Upper lobe of left lung (tissue), 6 donors: ENCODE measurements around the gene ISCA2. TPM values are rescaled to one million over a fixed set of nuclear protein-coding genes. Genes with fewer than 3 reads are reported as not detected.

Experiments
- ATAC-seq, 2 donors: fragments of 200-7000 bp; cut with Tn5 transposase; one replicate each; pipeline ENCODE4 v1.9.1; 2022; ENCODE audit warnings: mild to moderate bottlenecking in 2 of 2, moderate library complexity in 2 of 2; ENCODE audit not compliant: low FRiP score in 2 of 2
- DNase-seq, 2 donors: peaks; one replicate each; pipeline ENCODE4 v3.0.0-alpha.2; 2019 to 2020
- H3K27ac ChIP-seq, 4 donors: fragments of 200-600 bp; sonication (generic); one replicate each; pipeline ENCODE4 v1.5.1; 2016 to 2019
- H3K27me3 ChIP-seq, 4 donors: fragments of 200-600 bp; sonication (generic); one replicate each; pipeline ENCODE4 v1.5.1; 2017 to 2019
- H3K36me3 ChIP-seq, 4 donors: fragments of 200-600 bp; sonication (generic); one replicate each; pipeline ENCODE4 v1.5.1; 2016 to 2019
- H3K4me1 ChIP-seq, 4 donors: fragments of 200-600 bp; sonication (generic); one replicate each; pipeline ENCODE4 v1.5.1; 2018 to 2019
- H3K4me3 ChIP-seq, 4 donors: fragments of 200-600 bp; sonication (generic); one replicate each; pipeline ENCODE4 v1.5.1; 2017 to 2019; ENCODE audit warnings: mild to moderate bottlenecking in 2 of 4, moderate library complexity in 1 of 4
- H3K9me3 ChIP-seq, 4 donors: fragments of 200-600 bp; sonication (generic); one replicate each; pipeline ENCODE4 v1.5.1; 2018 to 2019
- EP300 ChIP-seq, 4 donors: sonication (generic); formaldehyde crosslinking; IDR thresholded peaks; one replicate each; pipeline ENCODE4 v1.5.1; 2017; ENCODE audit warnings: antibody characterized with exemption in 4 of 4, control low read depth in 2 of 4
- POLR2A ChIP-seq, 4 donors: fragments of 450-650 bp; IDR thresholded peaks; one replicate each; pipeline ENCODE4 v1.5.1; 2016 to 2017; ENCODE audit warnings: antibody characterized with exemption in 4 of 4, mild to moderate bottlenecking in 2 of 4
- POLR2AphosphoS5 ChIP-seq, 2 donors: sonication (generic); formaldehyde crosslinking; IDR thresholded peaks; one replicate each; pipeline ENCODE4 v1.5.1; 2017; ENCODE audit warnings: antibody characterized with exemption in 2 of 2
- WGBS, 2 donors: methylation state at CpG; one replicate each; pipeline ENCODE4 v1.1.5; 2017 to 2018; 5-methylcytosine and 5-hydroxymethylcytosine counted together
- total RNA-seq, 6 donors: library from RNA; depleted of rRNA in 4 of 6; stranded (reverse); fragments of >200 nt in 4 of 6; gene quantifications; one replicate each; pipeline versions ENCODE4 v1.1.0 to v1.2.1, GENCODE V29; 2016 to 2021
- TF ChIP-seq, protein P1 (sequence below), 6 experiments: fragments of 450-650 bp in 4 of 6; fragments of 200-600 bp in 2 of 6; sonication (generic) in 2 of 6; IDR thresholded peaks; one replicate each; pipeline ENCODE4 v1.5.1; 2016 to 2019; ENCODE audit warnings: antibody characterized with exemption in 6 of 6
- donor health status: DM: no; HTN: no; CAD: no; lungs with moderate emphysema.
- donor health status: DM: no; HTN: yes; CAD: no; lungs with severe emphysema.

The ISCA2 gene
- total RNA-seq, 6 donors from 2014 or later, result 11.8 to 29.0 (median 22.6) TPM

DNA sequence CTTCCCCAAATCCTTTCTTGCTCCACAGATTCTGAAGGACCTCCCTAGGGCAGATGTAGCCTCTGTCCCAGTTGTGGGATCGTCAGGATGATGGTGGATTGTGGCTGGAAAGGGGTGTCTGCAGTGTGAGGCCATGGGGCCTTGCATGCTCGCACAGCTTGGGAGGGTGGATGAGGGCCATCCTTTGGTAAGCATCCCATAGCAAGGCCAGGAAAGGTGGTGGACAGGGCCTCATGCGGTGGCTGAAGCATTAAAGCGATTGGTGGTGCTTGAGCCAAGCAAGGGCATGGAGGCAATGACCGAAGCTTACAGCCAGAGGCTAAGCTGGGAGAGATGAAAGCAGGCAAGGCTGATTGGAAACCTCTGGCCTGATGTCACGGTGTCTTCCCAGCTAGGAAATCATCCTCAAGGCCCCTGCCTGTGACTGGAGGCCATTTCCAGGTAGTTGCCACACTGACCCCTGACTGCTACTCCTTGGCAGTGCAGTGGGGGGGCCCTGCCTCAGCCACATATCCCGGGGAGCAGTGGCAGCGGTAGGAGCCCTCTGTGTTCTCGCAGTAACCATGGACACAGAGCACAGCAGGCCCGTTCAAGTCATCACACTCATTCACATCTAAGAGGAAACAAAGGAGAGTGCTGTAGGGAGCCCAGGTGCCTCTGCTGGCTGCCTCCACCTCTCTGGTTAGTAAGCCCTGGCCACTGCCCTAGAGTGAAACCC is 7.0 kb downstream of the ISCA2 start:
- no peak for TF ChIP-seq POLR2A (IDR thresholded peaks at IDR 0.05)
- TF ChIP-seq, protein P1, sequence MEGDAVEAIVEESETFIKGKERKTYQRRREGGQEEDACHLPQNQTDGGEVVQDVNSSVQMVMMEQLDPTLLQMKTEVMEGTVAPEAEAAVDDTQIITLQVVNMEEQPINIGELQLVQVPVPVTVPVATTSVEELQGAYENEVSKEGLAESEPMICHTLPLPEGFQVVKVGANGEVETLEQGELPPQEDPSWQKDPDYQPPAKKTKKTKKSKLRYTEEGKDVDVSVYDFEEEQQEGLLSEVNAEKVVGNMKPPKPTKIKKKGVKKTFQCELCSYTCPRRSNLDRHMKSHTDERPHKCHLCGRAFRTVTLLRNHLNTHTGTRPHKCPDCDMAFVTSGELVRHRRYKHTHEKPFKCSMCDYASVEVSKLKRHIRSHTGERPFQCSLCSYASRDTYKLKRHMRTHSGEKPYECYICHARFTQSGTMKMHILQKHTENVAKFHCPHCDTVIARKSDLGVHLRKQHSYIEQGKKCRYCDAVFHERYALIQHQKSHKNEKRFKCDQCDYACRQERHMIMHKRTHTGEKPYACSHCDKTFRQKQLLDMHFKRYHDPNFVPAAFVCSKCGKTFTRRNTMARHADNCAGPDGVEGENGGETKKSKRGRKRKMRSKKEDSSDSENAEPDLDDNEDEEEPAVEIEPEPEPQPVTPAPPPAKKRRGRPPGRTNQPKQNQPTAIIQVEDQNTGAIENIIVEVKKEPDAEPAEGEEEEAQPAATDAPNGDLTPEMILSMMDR (IDR thresholded peaks at IDR 0.05), result no peak
- no peak for TF ChIP-seq EP300 (IDR thresholded peaks at IDR 0.05)
- no peak for TF ChIP-seq POLR2AphosphoS5 (IDR thresholded peaks at IDR 0.05)
- peak in 1 of 2 donors; percentile 1 for ATAC-seq
- WGBS, 2 donors, result 80 to 86% methylated on average over 4 to 8 of the region's 10 CpGs
- no peaks in the 10 kb centered on the region for H3K9me3 ChIP-seq
- no peak for DNase-seq
- no peak overlapping the region for H3K4me3 ChIP-seq
- H3K36me3 ChIP-seq, result peaks cover 0 to 14% (median 0%) of the 10 kb centered on the region in 4 donors
- no peak overlapping the region for H3K27ac ChIP-seq
- no peaks in the 10 kb centered on the region for H3K27me3 ChIP-seq
- H3K4me1 ChIP-seq, result peaks cover 0 to 11% (median 3%) of the 10 kb centered on the region in 4 donors

DNA sequence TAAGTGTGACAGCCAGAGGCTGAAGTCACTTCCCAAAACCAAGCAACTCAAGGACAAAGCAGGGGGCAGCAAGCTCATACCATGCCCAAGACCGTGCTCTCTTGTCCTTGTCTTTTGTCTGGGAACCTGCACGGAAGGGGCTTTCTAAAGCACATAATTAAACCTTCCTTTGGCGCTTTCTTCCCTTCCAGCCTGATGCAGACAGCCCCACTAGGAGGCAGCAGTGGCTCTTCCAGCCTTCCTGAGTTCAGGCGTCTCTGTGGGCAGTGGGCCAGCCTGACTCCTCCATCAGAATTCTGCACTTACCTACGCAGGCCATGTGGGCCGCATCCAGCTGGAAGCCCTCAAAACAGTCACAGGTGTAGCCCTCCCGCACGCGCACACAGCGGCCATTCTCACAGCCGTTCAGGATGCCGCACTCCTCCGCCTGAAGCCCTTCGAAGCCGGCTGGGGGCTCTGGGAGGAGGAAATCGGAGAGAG is 7.6 kb downstream of the ISCA2 start:
- DNase-seq, result peak; percentile 53 to 79
- 49 to 50% methylated on average over 12 to 16 of the region's 16 CpGs for WGBS, 2 donors

DNA sequence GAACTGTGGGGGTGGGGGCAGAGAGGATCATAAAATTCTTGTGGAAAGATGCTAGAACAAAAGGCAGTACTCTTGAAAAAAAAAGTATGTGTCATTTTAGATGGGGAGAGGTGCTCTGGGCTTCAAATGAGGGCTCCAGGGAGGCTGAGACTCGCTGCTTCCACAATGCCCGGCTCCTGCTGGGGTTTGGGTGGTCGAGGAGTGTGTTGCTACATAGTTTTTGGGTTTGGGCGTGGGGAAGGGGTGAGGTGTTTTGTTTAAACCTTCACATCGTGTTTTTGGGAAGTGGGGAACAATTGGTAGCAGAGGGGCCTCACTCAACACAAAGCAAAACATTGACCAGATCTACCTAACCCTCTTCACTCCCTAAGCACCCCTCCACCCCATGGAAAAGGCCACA is 8.1 kb downstream of the ISCA2 start:
- no peak for DNase-seq
- peaks cover 0 to 7% (median 3%) of the 10 kb centered on the region in 4 donors for H3K4me1 ChIP-seq
- H3K9me3 ChIP-seq, result no peaks in the 10 kb centered on the region
- ATAC-seq, result no peak
- no peak overlapping the region for H3K4me3 ChIP-seq
- H3K27me3 ChIP-seq, result no peaks in the 10 kb centered on the region
- H3K36me3 ChIP-seq, result peaks cover 0 to 14% (median 0%) of the 10 kb centered on the region in 4 donors
- WGBS, 2 donors, result 52 to 57% methylated on average over 5 of the region's 5 CpGs
- TF ChIP-seq POLR2A (IDR thresholded peaks at IDR 0.05) (no peak), POLR2AphosphoS5 (IDR thresholded peaks at IDR 0.05) (no peak), EP300 (IDR thresholded peaks at IDR 0.05) (no peak)
- TF ChIP-seq, protein P1 (IDR thresholded peaks at IDR 0.05), result no peak
- peak overlapping the region in 1 of 4 donors; percentile 6 for H3K27ac ChIP-seq

More for the DNA sequence above, 7.6 kb downstream of the ISCA2 start:
- H3K36me3 ChIP-seq, result peaks cover 0 to 14% (median 0%) of the 10 kb centered on the region in 4 donors
- H3K4me1 ChIP-seq, result peaks cover 0 to 7% (median 3%) of the 10 kb centered on the region in 4 donors
- TF ChIP-seq POLR2AphosphoS5 (IDR thresholded peaks at IDR 0.05) (no peak), POLR2A (IDR thresholded peaks at IDR 0.05) (no peak)
- TF ChIP-seq, protein P1 (IDR thresholded peaks at IDR 0.05), result peak; percentile 30 to 77 (median 54)
- H3K9me3 ChIP-seq, result no peaks in the 10 kb centered on the region
- H3K27ac ChIP-seq, result peak overlapping the region in 1 of 4 donors; percentile 6
- H3K27me3 ChIP-seq, result no peaks in the 10 kb centered on the region
- peak; percentile 47 to 76 for ATAC-seq
- H3K4me3 ChIP-seq, result no peak overlapping the region

DNA sequence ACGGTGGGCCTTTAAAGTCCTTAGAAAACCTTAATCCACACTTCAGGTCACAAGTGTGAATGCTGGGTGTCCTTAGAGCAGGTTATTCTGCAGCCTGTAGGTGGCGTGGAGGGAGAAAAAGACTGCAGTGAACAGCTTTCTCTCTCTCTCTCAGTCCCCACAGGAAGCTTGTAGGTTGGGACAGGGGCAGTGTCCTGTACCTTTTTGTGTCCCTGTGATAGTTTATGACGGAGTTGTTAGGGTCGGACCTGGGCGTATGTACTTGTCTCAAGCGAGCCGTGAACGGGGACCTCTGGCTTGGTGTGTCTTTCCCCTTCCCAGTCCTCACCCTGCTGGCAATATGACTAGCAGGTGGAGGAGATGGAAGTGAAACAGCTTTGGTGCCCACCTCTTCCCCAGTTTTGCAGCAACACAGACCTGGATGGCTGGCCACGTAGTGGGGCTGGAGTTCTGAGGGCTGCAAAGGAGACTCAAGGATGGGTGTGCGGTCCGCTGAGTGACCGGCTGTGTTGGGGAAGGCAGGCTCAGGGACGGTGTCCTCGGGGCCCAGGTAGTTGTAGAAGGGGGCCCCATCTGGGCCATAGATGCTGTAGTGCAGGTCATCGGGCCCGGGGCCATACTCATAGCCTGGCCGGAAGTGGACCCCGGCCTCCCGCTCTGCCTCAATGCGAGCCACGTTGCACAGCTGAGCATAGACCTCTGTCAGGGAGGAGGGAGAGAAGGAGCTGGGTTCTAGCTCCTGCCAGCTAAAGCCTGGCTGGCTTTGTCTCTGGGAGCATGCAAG is 8.9 kb downstream of the ISCA2 start:
- Histone ChIP-seq H3K4me1 (peaks cover 0 to 7% (median 3%) of the 10 kb centered on the region in 4 donors), H3K27ac (no peak overlapping the region), H3K4me3 (no peak overlapping the region), H3K9me3 (no peaks in the 10 kb centered on the region), H3K36me3 (peaks cover 0 to 14% (median 0%) of the 10 kb centered on the region in 4 donors), H3K27me3 (no peaks in the 10 kb centered on the region)
- DNase-seq (peak in 1 of 2 donors; percentile 60), ATAC-seq (no peak)
- no peak for TF ChIP-seq EP300 (IDR thresholded peaks at IDR 0.05)
- TF ChIP-seq, protein P1 (IDR thresholded peaks at IDR 0.05), result peak in 3 of 6 experiments; percentile 30 to 46 (median 31)
- WGBS, 2 donors, result 29 to 84% methylated on average over 1 to 21 of the region's 21 CpGs
